SKM-1 treated with dmso at 0.1 percent for 144 hours (cell line): ENCODE measurements around the gene CATSPER1.
A peak's percentile ranks its signal among the peaks of the same experiment; 100 is the strongest.

Experiments
- DNase-seq: peaks from one replicate; lab custom pipeline; 2025; ENCODE audit not compliant: unreplicated experiment; lab: John Stamatoyannopoulos, UW

The CATSPER1 gene

DNA sequence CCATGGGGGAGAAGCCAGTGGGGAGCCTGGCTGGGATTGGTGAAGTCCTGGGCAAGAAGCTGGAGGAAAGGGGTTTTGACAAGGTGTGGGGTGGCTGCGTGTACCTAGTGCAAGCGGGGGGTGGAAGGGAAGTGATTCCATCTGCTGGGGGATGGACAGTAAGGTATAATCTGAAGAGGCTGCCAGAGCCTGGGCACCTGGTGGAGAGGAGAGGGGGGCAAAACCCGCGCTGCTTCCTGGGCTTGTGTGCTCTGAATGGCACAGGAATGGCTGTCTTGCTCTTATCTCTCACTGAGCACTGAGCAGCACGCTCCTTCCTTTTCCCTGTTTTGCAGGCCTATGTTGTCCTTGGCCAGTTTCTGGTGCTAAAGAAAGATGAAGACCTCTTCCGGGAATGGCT lies 23.0 kb downstream of the CATSPER1 start:
- no peak for DNase-seq

DNA sequence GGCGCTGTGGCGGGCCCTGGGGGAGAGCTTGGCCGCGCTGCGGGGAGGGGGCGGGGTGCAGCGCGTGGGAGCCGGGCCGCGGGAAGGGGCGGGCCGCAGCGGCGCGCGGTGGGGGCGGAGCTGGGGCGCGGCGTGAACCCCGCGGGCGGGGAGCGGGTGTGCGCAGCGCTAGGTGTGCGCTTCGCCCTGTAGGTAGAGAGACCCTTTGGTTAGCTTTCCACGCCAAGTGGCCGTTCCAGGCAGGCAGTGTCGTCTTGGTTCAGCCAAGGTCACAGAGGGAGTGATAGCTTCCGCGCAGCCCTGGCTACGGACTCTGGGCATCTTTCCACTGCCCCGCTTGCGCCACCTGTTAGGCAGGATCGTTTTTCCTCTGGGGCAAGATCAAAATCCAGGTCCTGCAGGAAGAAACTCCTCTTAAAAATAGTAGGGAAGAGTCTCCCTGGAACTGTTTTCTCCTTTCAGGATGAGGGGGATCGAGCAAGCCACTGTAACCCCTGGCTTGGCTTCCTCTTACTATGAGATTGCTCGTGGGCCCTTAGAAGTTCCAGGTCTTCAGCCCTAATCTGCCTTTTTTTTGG lies 23.5 kb downstream of the CATSPER1 start:
- DNase-seq, result peak; percentile 59

DNA sequence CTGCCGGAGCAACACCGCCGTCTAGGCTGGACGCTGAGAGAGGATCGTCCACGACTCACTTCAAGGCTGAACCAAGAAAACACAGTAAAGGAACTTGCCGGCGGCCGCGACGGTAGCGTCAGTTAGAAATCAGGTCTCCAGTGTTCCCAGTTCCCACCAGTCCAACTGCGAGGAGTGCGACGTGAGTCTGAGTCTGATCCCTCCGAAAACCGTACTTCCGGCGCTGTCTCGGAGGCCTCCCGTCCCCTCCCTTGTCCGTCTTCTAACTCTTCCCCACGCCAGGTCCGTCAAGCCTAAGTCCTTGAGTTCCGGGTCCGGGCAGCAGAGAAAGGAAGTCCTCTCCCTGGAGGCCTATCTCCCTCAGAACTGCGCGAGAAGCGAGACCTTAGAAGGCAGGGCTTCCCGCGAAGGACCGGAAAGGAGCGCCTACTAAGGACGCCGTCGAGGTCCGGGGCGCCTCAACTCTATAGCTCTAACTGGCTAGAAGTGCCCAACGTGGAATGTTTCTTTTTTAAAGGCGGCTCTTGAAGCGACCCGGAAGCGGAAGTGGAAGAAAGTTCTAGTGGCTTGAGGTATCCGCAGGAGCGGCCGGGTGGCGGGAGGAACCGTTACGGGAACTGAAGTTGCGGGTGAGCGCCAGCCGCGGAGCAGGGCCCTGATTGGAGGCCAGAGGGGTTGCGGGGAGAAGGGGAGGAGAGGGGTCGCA lies 24.2 kb downstream of the CATSPER1 start, which contains the start of the genes BANF1 and EIF1AD:
Gene BANF1, plus strand, starts transcription at position 562 of the 706 bp plus-strand sequence. CDS start 748 bp downstream, outside the sequence.
Gene EIF1AD, minus strand, starts transcription at position 216 of the 706 bp plus-strand sequence. CDS start 1,768 bp downstream, outside the sequence.
- DNase-seq, result peak; percentile 99

DNA sequence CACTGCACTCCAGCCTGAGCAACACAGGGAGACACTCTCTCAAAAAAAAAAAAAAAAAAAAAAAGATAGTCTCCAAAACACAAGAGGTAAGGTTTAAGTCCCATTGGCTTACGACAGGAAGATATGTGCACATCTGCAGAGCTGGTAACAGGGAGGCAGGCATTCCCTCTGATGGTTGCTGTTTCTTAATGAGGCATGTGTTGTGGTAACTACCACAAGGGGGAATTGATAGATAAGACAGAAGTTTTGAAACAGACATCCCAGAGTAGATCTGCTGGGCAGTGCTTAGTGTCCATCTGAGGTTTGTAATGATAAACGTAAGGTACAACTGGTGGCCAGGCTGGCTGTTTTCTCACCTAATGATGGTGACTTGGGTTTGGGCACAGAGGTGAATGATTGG lies 29.0 kb downstream of the CATSPER1 start:
- no peak for DNase-seq

DNA sequence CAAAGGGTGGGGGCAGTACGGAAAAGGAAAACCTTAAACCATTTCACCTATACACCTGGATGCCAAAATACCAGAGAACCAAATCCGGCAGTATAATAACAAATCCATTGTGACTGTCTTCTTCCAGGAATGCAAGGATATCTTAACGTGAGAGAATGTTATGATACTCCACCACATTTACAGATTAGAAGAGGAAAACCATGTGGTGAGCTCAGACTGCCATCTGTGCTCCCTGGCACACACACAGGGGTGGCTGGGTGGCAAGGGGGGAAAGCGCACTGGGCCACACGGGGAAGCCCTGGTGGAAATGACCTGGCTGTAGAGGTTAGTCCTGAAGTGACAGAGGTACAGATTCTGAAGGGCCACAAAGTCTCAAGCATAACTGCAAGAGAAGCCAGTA lies 34.2 kb downstream of the CATSPER1 start:
- no peak for DNase-seq

DNA sequence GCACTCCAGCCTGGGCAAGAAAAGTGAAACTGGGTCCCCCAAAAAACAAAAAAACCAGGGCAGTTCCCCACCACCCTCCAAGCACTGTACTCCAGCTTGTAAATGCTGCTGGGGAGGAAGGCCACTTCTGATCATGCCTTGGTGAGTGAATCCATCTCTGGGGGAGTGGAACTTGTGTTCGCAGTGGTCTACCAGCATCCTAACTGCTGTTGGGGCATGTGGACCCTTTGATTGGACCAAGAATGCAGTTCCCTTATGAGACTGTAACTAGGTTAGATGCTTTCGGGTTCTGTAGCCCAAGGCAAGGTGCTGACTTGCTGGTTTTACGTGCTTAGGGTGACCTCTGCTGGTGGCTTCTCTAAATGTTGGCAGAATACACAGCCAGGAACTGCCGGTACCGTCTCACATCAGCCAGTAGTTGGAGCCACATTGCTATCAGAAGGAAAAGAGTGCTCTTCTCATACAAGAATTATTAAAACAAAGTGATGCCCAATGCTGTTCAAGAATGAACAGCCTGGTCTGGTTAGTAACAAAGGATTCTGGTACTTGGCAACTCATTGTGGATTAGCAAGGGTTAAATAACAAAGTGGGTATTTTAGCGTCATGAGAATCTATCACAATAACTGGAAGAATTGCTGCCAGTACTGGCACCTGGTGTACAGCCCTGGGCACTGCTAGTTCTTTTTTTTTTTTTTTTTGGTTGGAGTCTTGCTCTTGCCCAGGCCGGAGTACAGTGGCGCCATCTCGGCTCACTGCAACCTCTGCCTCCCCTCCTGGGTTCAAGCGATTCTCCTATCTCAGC lies 37.3 kb downstream of the CATSPER1 start:
- peak; percentile 96 for DNase-seq

DNA sequence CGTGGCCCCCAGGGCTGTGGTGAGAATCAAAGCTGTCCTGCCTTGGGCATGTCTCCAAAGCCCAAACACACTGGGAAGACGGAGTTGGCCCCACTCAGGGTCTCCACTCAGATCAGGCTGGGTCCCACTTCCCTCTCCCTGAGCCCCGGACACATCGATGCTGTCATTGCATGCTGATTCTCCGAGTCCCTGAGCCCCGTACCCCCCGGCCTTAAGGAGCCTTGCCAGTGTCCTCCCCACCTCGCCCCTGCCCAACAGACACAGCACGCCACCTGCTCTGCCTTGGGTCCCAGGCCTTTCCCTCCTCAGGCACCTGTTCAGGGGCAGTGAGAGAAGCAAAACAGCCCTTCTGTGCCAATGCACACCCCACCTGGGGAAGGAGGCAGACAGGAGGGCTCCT lies 38.9 kb downstream of the CATSPER1 start:
- no peak for DNase-seq

DNA sequence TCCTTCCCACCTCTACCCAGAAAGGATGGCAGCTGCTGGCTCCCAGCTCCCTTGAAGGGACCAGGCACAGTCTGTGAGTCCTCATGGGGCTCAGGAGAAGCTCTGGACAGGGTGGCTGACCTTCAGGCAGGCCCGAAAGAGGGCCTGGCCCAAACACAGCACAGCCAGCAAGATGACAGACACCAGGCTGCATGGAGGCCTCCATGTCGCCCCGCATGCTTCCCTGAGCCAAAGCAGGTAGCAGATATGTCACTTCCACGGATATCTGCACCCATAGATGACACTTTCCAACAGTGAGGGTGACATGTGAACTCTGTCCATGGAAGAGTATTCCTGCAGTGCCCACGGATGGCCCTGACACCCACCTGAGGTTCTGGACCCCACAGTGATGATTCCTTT lies 42.7 kb downstream of the CATSPER1 start:
- DNase-seq, result no peak

DNA sequence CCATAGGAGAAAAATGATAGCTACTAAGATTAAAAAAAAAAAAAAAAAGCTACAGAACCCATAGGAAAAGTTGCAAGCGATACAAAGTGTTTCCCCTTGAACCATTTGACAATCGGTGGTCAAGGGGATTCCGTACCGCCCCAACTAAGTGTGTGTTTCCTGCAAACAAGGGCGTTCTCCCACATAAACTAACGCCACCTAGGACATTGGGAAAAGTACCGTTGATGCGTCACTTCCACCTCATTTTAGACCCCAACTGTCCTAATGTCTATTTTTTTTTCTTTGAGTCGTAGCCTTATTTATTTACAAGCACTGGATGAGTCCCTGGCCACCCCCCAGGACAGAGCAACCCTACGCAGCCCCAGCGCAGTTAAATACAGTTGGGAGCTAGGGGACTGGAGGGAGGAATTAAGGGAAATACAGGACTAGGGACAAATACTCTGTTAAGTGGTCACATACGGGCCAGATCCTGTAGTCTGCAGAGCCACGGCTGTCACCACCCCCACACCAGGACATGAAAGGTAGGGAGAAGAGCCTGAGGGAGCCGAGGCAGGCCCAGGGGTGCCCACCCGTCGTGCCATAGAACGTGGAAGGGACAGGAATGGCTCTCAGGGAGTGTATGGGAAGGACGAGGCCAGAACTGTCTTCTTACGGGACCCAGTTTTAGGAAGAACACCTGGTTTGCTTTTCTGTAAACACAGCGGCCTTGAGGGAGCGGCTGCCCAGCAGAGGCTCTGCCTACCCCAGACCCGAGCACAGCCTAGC lies 43.3 kb downstream of the CATSPER1 start:
- DNase-seq, result no peak

DNA sequence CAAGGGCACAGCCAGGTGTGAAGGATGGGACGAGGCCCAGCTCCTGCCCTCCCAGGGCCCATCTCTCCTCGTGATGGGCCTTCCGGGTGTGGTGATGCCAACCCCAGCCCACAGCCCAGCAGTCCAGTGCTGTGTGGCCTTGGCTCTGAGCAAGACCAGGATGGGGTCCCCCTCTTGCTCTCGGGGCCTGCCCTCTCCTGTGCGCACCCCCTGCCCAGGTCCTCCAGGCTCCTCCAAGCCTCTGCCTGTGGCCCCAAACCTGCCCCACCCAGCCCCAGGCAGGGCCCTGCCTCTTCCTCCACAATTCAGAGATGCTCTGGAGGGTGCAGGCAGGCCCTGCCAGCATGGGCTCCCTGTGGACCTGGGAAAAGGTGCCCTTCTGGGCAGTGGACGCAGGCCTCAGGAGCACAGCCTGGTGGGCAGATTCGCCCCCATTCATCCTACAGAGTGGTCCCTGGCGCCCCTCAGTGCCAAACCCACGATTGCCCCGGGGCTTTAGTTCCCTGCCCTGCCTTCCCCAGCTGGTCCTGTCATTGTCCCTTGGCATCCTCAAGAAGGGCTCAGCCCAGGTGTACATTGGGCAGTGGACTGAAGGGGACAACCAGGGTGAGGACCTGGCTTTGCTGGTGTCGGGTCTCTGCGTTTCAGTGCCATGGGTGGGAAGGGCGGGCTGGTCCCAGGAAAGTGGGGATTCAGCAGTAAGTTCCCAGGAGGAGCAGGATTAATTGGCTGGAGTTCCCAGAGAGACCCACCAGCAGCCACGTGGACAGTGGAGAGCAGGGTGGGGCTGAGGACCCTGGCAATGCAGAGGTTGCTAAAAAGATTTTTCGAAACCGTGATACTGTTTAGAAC lies 44.1 kb downstream of the CATSPER1 start:
- DNase-seq, result no peak

DNA sequence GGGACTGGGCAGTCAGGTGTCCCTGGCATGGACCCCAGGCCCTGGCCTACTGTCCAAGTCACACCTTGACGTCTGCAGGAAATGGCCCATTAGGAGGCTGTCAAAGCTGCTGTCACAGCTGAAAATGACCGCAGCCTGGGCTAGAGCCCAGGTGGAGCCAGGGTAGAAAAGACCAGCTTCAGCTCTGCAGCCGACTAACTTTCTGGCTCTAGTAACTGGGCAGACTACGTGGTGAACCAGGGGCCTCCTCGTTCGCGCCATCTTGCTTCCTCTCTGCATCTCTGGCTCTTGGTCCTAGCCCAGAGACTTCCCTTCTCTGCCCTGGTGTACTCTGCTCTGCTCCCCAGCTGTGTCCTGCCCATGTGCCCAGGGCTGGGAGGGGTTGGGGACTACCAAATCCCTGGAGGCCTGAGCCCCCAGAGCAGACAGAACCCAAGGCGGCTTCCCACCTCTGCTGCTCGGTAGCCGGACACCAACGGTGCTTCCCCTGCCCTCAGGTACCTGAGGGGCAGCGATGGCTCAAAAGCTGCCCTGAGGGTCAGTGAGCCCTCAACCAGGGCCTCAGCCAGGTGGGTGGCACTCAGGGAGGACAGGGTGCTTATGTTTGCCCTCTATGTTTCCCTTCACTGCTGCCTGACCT lies 45.1 kb downstream of the CATSPER1 start:
- no peak for DNase-seq

DNA sequence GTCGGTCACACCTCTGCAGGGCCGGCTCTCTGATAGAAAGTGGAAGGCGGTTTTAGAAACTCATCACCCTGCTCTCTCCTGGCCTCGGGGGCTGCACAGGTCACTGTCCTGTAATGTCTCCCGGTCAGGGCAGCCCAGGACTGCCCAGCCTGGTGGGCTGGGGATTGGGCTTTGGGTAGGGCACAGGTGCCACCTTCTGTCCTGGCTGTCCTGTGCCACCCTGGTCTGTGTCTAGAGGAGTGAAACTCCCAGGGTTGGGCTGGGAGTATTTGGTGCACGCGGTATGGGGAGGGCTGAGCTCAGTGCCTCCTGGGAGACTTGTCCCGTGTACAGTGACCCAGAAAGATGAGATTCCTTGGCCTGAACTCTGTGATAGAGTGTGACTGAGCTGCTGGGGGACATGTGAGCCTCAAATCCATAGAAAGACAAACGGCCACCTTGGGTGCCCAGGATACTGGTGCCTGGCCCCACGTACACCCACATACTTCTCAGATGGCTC lies 47.0 kb downstream of the CATSPER1 start:
- DNase-seq, result no peak

DNA sequence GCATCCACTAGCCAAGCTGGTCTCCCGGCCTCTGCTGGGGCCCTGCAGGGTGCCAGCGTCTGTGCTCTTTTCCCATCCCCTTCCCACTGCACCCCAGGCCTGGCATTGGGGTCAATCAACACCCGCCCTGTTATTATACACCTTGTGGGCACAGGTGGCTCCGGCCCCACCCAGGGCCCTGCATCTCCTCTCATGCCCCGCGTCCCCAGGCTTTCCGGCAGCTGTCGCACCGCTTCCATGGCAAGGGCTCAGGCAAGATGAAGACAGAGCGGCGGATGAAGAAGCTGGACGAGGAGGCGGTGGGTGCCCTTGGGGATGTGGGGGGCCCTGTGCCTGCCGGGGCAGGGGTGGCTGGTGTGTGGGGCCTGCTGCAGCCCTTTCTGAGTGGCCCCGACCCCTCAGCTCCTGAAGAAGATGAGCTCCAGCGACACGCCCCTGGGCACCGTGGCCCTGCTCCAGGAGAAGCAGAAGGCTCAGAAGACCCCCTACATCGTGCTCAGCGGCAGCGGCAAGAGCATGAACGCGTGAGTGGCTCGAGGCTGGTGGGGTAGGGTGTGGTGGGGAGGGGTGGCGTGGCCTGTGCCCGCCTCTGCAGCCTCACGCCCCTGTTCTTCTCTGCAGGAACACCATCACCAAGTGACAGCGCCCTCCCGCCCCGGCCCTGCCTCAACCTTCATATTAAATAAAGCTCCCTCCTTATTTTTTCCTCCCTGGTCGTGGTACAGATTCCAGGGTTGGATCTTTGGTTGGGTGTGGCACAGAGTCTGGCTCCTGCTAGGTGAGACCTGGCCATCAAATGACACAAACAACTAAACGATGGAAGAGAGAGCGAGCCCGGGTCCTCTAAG lies 47.7 kb downstream of the CATSPER1 start:
- no peak for DNase-seq

DNA sequence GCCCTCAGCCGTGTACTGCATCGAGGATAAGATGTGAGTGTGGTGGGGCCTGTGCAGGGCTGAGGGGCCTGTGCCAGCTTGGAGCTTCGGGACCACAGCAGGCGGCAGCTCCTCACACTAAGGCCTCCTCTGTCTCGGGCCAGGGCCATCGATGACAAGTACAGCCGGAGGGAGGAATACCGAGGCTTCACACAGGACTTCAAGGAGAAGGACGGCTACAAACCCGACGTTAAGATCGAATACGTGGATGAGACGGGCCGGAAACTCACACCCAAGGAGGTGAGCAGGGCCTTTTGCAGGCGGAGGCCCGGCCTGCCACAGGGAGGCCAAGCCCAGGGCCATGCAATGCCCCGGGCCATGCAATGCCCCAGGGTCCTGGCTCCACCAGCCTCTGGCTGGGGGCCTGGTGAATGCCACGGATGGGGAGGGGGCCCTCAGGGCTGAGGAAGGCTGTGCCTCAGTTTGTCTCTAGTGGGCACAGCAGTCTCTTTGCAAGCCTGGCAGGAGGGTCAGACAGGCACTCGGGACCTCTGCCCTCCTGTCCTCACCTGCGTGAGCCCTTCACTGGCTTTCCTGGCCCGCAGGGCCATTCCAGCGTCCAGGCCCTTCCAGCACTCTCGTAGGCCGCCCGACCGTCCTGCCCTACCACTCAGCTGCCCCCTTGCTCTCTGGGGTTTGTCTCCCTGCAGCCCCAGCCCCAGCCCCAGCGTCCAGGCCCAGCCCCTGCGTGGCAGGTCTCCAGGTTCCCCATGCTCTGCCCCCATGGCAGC lies 48.5 kb downstream of the CATSPER1 start:
- DNase-seq, result no peak

DNA sequence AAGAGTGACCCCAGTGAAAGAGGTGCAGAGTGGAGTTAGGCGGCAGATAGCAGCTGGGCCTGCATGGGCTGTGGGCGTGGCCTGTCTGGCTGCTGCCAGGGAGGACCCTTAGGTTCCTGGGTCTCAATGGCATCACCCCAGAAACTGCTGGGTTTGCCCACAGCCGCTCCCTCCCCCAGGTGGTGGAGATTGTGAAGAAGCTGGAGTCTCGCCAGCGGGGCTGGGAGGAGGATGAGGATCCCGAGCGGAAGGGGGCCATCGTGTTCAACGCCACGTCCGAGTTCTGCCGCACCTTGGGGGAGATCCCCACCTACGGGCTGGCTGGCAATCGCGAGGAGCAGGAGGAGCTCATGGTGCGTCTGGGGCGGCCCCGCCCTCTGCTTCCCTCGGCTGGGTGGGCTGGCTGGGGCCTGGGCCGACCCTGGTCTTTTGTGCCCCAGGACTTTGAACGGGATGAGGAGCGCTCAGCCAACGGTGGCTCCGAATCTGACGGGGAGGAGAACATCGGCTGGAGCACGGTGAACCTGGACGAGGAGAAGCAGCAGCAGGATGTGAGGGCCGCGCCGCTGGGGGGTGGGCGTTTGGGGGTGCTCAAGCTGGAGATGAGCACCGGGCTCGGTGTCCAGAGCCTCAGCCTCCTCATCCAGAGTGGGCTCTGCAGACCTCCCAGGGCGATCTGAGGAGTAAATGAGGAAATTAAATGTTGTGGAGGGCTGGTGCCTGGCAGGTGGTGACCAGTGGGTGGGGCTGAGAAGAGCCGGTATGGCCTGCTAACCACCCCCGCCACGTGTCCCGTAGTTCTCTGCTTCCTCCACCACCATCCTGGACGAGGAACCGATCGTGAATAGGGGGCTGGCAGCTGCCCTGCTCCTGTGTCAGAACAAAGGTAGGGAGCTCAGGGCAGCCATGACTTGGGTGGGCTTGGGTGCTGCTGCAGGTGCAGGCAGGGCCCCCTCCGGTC lies 49.8 kb downstream of the CATSPER1 start:
- no peak for DNase-seq

DNA sequence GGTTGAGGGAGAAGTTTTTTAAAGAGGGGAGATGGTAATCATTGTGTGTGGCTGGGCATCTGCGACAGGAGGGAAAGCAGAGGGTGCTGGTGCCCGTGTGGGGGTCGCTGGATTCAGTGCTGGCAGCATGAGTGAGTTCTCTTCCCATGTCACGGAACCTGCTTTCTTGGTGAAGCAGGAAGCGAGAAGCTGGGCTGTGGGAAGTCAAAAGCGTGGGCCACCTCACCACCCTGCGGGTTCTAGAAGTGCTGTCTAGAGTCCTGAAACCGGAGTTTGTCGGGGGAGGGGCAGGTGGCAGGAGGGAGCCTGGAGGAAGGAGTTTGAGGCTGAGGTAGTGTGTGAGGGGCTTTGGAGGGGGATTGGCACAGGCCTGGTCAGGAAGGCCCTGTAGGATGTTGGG lies 50.5 kb downstream of the CATSPER1 start:
- no peak for DNase-seq
